GM18502 (cell line): ENCODE measurements around the gene LEO1.

Source experiments
- ATAC-seq: cut with Tn5 transposase; IDR thresholded peaks from one replicate; pipeline ENCODE4 v1.9.1; 2021; ENCODE audit warnings: mild to moderate bottlenecking; ENCODE audit not compliant: unreplicated experiment, poor library complexity

LEO1 gene

DNA sequence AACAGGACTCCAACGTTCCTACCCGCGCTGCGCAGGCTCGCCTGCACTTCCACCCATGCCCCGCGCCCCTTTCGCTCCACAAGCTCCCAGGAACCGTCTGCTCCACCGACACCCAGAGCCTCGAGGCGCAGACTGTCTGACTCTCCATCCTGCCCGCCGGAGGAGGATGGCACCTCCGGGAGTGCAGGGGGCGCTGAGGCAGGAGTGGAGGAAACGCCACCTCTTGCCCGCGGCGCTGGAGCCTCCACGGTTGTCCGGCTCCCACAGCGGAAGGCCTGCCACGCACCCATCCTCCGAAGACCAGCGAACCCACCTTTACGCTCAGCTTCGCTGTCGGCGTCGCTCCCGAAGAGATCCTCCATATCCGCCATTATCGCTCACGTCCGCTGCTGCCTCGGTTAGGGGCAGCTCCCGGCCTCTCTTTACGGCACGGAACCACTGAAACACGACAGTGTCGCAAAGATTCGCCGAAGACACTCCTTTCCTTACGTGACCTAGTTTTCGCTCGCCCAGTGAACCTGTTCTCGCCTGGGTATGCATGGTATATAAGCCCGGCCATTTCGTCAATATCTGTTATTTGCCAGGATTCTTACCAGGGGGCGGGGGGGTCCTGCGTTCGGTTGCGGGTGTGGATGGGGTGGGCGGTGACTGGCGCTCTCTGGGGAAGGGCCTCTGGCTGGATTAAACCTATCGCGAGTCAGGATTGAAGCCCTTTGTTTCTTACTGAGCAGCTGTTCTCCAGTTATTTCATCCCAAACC lies at the start of gene LEO1:
Gene LEO1 (minus strand): TSS at position 404 of the 759 bp plus-strand sequence. CDS start 33 bp downstream, at position 371.
- peak; percentile 85 for ATAC-seq

DNA sequence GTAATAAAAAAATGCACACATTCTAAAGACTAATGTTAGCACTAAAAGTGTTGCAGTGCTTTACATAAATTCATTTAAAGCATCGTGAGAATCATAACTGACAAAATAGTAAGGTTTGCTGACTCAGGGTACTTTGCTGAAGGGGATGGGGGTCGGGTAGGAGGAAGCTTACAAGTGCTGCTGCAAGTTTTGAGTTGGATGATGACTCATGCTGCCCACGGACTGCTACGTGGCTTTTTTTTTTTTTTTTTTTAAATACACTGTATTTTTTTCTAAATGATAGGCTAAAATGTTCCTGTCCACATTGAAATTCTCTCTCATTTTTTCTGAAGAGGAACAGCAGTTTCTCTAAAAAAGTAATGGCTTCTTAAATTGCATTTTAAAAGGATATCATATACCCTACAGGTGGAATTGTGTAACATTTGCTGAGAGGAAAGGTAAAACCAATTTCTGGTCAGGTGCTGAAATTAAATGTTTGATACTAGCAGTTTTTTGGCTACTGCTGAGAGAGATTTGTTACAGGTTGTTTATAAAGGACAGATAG lies 49.6 kb upstream of the LEO1 start:
- ATAC-seq: no peak

DNA sequence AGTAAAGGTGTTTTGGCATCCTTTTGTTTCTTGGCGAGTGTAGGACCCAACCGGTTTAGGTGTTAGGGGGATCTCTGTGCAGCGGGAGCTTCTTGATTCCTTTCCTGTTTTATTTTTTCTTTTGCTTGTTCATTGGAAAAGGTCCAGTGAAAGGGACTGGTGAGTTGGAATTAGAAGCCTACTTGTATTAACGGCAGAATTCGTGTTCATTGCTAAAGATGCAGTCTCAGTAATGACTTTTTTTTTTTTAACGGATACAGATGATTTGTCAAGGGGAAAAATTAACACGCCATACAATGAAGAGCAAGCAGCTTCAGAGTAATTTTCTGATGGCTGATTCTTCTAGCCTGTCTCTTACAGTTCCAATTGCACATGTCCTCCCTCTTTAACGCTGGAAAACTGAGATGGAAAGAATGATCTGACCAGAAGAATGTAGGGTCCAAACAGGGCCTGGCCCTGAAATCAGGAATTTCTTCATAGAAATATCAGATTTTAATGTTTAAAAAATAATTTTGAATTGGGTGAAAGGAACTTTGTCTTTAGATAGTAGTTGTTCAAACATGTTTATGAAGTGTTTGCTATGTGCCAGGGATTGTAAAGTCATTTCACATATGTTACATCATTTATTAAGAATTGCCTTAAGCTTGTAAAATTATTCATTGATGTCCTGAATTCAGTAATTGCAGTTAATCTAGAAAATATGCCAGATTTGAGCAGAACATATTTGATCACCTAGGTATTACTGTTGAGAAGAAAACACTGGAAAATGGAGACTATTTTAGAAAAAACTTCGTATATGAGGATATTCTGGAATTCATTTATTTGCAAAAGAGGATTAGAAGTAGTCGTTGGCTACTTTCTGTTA lies 48.9 kb upstream of the LEO1 start:
- ATAC-seq: no peak

DNA sequence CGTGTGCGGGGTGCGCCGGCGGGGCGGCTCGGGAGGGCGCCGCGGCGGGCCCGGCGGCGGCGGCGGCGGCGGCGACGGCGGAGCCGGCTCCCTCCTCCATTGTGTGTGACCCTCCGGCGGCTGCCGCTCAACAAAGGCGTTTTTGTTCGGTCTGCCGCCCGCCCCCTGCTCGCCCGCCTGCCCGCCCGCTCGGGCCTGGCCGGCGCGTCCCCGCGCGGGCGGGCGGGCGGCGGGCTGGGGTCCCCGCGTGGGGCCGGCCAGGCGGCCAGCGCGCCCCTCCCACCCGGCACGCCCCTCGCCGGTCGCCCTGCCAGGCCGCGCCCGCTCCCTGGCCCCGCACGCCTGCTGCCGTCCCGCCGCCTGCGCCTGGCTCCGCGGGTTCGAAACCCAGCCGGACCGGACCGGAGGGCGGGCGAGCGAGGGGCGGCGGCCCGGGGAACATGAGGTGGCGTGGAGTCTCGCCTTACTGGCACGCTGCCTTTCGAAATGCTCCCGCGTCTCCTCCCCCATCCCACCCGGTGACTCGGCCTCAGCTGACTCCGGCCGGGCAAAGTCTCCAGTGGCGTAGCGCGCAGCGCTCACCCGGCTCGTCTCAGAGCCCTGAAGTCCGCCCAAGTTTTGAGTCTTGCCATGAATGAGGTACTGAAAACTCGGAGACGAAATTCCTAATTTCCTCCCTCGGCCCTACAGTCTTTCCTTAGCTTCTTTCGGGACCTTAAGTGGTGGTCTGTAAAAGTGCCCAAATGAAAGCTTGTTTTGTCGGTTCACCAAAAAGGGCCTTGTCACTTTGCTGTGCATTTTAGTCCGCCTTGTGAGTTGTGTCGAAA lies 48.0 kb upstream of the LEO1 start:
- peak; percentile 55 for ATAC-seq

DNA sequence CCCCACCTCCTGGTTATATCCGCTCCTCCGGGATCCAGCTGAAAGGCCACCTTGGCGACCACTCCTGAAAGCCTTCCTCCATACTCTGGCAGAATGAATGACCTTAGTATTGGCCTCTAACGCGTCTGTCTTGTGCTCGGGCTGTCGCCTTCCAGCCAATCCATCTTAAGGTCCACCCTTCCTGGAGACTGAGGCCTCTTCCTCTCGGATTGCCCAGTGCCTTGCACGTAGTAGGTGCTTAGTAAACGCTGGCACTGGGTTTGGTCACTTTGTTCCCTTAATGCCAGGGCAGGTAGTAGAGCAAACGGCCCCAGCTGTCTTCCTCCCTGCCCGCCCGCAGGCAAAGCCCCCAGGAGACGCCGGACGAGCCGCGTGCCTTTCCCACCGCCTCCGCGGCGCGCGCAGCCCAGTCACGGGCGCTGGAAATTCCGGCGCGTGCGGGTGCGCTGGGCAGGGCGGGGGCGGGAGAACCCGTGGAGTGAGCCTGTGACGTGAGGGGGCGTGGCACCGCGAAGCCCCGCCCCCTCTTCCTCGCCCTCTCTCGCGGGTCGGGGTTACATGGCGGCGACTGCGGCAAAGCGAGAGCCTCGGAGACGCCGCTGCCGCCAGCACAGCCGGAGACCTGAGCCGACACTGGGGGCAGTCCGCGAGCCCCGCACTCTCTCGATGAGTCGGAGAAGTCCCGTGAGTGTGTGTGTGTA lies 47.3 kb upstream of the LEO1 start, which contains the start of gene MAPK6:
Gene MAPK6 (plus strand): TSS at position 527 of the 701 bp plus-strand sequence. CDS start 27,242 bp downstream, outside the sequence.
- ATAC-seq: peak; percentile 80

DNA sequence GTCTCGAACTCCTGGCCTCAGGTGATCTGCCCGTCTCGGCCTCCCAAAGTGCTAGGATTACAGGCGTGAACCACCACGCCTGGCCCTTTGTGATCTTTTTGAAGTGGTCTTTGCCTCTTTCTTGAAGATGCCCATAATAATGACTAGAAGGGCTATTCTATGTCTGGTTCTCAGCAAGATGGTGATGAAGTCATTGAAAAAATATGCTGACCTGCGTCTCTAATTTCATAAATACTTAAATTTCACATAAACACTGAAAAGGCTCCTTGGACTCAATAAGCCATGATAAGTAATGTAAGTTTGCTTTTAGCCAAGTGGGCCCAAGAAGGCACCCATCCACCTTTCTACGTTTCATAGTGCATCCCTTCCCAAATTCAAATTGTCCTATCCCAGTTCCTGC lies 46.7 kb upstream of the LEO1 start:
- no peak for ATAC-seq

DNA sequence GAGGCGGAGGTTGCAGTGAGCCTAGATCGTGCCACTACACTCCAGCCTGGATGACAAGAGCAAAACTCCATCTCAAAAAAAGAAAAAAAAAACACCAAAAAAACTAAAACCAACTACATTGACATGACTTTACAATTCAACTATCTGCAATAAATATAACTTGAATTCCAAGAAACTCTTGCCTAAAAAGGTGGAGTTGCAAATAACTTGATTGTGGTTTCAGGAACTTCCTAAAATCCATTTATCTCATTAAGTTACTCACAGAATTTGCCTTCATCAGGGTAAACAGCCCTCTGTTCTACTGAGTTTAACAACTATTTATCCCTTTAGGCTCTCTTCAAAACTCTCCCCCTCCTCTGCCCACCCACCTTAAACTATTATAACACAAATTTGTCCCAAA lies 44.7 kb upstream of the LEO1 start:
- no peak for ATAC-seq

DNA sequence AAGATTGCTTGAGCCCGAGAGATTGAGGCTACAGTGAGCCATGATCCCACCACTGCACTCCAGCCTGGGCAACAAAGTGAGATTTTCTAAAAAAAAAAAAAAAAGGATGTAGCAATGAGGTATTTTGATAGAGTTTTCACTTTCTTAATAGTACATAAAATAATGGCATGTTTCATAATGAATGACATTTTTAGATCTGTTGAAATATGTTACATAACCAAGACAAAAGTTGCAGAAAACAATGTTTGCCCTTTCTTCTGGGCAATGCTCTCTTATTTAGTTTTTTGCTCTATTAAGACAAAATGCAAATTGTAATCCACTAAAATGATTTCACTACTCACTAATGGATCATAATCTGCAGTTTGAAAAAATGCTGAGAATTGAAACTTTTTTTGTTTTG lies 43.0 kb upstream of the LEO1 start:
- no peak for ATAC-seq

DNA sequence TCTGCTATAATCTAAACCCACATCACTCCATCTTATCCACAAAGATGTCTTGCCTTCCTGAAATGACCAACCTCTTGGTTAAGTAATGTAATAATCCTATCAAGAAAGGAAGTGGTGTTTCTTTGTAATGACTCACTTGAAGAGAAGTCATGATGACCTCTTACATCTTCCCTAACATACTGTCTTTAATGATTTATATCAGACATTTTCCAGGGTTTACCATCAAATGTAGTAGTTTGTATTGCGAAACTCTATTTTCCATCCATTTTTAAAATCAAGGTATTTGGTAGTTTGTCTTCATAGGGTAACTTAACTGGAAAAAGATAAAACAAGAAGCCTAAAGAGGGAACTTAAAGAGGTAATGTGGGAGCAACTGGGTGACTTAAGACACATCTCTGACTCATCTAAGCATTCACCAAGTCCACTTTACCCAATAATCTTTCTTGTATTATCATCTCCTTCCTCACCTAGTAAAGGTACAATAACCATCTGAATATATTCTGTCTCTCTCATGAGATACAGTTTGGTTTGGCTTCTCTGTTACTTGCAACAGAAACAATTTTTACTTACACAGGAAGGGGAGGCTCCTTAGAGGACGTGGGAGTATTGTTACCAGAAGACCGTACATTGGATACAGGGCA lies 41.7 kb upstream of the LEO1 start:
- ATAC-seq: peak; percentile 63

DNA sequence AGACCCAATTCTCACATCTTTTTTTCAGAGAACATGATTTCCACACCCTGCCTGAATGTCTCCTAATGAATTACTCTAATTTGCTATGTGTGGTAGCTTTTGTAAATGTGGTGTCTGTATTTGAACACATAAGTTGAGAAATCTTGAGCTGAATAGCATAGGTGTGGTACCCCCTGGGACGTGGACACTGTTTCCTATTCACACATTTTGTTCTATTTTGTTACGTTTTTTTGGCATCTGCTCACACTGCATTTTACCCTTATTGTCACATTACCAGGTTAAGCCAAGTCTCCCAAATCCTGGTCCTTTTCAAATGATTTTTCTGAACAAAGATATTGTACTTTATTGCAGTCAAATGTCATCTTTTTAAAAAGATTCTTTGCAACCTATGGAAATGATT lies 40.6 kb upstream of the LEO1 start:
- no peak for ATAC-seq

DNA sequence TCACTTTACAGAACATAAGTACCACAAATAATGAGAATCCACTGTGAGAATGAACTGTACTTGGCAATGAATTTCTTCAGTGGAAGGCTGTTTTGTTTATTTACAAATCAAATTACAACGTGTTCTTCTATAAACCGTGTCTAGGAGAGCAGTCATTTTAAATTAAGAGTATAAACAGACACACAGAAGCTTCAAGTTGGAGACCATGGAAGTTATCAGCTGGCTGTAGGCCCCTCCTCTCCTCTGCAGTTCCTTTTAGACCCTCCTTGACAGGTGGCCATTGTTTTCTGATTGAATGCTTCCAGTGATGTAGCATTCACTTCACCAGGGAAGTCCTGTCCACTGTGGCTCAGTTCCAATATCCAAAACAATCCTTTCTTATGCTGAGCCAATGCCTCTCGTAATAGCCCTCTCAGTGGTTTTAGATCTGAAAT lies 40.1 kb upstream of the LEO1 start:
- no peak for ATAC-seq

DNA sequence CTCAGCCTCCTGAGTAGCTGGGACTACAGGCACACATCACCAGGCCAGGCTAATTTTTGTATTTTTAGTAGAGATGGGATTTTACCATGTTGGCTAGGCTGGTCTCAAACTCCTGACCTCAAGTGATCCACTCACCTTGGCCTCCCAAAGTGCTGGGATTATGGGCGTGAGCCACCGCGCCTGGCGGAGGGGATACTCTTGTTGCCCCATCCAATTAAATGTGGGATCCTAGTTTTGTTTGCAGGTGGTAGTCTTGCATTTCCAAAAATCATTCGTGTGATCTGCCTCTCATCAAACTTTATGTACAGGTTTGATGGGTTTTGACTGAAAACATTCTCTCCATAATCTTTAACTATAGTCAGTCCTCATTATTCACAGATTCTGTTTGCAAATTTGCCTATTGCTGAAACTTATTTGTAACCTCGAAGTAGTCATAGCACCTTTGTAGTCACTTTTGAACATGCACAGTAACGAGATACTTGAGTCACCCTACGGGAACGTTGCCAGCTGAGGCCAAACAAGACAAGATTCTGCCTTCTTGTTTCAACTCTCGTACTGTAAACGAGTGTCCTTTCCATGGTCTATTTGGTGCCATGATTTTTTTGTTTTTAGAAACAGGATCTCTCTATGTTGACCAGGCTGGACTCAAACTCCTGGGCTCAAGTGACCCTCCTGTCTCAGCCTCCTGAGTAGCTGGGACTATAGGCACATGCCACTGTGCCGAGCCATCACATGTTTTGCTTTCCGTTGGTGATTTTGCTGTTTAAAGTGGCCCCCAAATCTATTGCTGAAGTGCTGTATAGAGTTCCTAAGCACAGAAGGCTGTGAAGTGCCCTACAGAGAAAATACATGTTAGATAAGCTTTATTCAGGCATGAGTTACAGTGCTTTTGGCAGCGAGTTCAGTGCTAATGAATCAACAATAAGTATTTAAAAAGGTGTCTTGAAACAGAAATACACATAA lies 39.3 kb upstream of the LEO1 start:
- no peak for ATAC-seq

DNA sequence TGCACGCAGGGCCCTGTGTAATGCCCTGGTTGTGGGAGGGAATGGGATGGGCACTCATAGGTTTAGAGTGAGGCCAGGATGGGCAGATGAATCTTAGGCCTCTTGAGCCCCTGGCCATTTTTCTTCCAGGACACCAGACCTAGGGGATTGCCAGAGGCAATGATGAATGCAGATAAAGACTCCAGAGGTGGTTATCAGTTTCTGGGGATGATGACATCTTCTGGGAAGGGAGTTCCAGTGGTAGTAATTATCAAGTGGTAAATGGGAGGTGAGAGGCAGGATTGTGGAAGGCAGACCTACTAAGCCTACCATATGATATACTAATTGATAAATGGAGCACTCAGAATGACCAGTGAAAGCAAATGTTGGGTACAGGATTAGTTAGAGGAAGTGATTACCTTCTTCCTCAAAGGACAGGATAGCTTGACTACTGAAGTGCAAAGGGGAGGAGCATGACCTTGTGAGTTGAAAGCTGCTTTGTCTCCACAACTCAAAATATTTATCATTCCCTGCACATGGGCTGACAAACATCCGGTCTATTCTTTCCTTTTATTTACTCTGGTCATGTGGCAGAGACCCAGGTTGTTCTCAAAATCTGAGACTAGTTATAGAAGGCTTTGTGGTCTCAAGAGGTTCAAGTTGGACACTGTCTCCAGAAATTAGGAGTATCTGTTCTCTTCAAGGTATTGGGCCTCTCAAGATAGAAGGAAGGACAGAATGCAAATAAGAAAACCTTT lies 37.3 kb upstream of the LEO1 start:
- no peak for ATAC-seq

DNA sequence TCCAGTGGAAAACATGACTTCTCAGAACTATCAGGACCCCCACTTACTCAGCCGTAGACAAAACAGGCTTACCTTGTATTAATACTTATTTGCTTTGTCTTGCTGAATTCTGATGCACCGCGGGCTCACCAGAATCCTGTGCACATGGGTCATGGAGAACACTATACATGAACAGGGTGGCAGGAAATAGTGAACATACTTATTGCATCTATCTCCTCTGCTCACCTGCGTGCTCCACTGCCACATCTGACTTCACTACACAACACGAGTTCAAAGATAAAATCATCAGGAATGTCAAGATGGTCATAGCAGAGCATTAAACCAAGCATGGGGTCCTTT lies 36.8 kb upstream of the LEO1 start:
- ATAC-seq: no peak

DNA sequence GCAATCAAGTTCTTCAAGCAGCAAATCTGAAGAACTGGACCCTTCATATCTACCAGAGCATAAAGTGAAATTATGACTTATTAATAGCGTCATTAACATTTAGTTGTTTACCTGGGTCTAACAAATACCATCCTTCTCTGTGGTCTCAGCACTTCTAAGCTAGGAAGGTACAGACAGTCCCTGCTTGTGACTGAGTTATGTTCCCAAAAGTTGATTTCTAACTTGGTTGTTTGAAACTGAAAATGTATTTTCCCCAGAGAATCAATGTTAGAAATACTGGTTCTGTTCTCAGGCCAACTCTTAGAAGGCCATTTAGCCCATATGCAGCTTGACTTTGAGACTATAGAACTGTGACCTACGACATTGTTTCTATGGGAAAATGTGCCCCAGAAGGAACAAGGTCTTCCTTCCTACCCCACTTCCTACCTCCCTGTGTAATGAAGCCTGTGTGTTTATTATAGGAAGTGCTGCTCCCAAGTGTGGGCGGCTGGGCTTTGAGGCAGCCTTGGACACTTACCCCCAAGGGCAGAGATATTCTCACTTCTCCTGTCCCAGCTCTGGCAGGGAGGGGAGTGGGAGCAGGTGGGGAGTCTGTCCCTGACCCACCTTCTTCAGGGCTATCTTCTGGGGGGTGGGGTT lies 35.2 kb upstream of the LEO1 start:
- peak; percentile 38 for ATAC-seq

DNA sequence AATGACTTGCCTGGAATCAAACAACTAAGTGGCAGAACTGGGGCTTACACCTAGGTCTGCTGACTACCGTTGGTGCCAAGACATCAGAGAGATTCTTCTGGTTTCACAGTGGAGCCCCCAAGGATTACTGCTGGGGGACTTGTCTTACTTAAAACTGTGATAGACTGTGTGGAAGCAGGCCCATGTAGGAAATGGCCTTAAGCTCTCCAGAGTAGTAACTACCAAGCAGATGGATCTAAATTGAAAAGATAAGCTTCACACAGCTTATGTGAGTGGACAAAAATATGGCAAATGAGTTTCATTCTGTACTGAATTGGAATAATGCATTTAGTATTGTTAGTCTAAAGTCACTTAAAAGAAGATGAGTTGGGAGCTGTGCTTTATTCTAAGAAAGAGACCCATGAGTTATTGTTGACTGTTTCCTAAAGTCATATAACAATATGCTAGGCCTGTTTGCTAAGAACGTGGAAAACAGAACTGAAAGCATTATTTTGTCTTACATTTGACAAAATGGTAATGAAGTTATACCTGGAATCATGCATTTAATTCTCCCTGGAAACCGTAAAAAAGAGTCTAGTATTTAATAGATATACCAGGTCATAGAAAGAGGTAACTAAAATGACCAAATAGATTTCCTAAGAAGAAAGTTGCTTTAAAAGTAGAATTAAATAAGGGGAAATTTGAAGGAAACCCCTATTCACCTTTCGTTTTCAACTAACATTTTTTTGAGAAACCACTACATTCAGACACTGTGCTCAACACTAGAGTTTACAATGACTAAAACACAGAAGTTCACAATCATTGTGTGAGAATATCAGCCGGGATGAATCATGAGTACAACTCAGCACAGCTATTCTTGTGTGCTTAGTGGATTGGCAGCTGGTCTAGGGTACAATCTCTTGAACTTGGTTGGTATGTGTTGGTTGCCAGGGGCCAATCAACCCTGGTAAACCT lies 34.4 kb upstream of the LEO1 start:
- ATAC-seq: peak; percentile 81
